ENCODE data around the gene NFKBIE. TPM values are rescaled to one million over a fixed set of nuclear protein-coding genes. Genes with fewer than 3 reads are reported as not detected.
A peak's percentile ranks its signal among the peaks of the same experiment; 100 is the strongest.

NFKBIE gene
- total and polyA plus RNA-seq, 2 of the 13 experiments (the other 11 are each of a cell fraction or from before 2014, with no cell fraction given) = 6.7 to 14.5 TPM

DNA sequence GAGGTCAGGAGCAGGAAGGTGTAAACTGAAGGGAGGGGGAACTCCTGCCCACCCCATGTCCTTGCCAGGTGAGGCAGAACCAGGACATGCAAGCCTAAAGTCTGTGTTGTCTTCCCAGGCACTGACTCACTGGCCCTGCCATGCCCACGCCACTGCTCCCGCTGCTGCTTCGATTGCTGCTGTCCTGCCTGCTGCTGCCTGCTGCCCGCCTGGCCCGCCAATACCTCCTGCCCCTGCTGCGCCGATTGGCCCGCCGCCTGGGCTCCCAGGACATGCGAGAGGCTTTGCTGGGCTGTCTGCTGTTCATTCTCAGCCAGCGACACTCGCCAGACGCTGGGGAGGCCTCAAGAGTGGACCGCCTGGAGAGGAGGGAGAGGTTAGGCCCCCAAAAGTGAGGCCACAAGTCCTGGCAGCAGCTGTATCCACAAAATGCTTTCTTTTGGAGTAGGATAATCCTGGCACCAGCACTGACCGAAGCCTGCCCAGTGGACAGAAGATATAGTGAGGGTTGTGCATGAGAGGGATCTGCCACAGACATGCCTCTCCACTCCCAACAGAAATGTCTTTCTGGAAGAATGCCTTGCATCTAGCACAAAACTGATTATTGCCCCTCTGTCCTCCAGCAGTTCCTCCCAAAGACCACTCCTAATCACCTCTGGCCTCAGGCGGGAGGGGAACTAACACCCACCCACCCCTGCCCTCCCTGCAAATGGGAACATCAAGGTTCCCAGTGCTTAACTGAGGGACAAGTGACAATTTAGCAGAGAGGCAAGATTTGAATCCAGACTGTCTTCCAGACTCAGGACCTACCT lies 47.8 kb downstream of the NFKBIE start (continued):
- TF ChIP-seq AGO2 (optimal IDR thresholded peaks at IDR 0.05; ENCODE audit: low read depth, low read length) (no peak), ZNF788 (CRISPR knock-in tag; IDR thresholded peaks at IDR 0.05; ENCODE audit: borderline replicate concordance) (peak; percentile 84), ZNF724P (CRISPR knock-in tag; IDR thresholded peaks at IDR 0.05; ENCODE audit: borderline replicate concordance) (no peak; the same call in 1 of the 2 replicates), ZNF263 (CRISPR knock-in tag; IDR thresholded peaks at IDR 0.05) (no peak), ZNF235 (CRISPR knock-in tag; IDR thresholded peaks at IDR 0.05; ENCODE audit: borderline replicate concordance) (no peak), KLF15 (CRISPR knock-in tag; IDR thresholded peaks at IDR 0.05; ENCODE audit: borderline replicate concordance) (no peak), RELA (CRISPR knock-in tag; IDR thresholded peaks at IDR 0.05) (no peak), ARHGAP35 (CRISPR knock-in tag; IDR thresholded peaks at IDR 0.05; ENCODE audit: borderline replicate concordance) (peak; percentile 51; the same call in 1 of the 2 replicates), ZNF614 (CRISPR knock-in tag; IDR thresholded peaks at IDR 0.05; ENCODE audit: borderline replicate concordance) (no peak), NFYC (CRISPR knock-in tag; IDR thresholded peaks at IDR 0.05) (peak; percentile 51; the same call in 1 of the 2 replicates), MTA3 (CRISPR knock-in tag; IDR thresholded peaks at IDR 0.05) (no peak), FOSL1 (CRISPR knock-in tag; IDR thresholded peaks at IDR 0.05; ENCODE audit: borderline replicate concordance) (no peak), CBX1 (IDR thresholded peaks at IDR 0.05; ENCODE audit: low read depth) (no peak), IKZF1 (IDR thresholded peaks at IDR 0.05) (no peak), SAP130 (CRISPR knock-in tag; IDR thresholded peaks at IDR 0.05; ENCODE audit: low read depth) (peak; percentile 35), TCF7 (IDR thresholded peaks at IDR 0.05; ENCODE audit: low read depth) (no peak), ZNF558 (CRISPR knock-in tag; IDR thresholded peaks at IDR 0.05; ENCODE audit: borderline replicate concordance) (no peak), ZSCAN31 (CRISPR knock-in tag; IDR thresholded peaks at IDR 0.05; ENCODE audit: low read depth) (no peak; the same call in 1 of the 2 replicates), DR1 (CRISPR knock-in tag; IDR thresholded peaks at IDR 0.05) (no peak), ZNF256 (CRISPR knock-in tag; conservative IDR thresholded peaks at IDR 0.05) (no peak)
- TF ChIP-seq, protein P1, sequence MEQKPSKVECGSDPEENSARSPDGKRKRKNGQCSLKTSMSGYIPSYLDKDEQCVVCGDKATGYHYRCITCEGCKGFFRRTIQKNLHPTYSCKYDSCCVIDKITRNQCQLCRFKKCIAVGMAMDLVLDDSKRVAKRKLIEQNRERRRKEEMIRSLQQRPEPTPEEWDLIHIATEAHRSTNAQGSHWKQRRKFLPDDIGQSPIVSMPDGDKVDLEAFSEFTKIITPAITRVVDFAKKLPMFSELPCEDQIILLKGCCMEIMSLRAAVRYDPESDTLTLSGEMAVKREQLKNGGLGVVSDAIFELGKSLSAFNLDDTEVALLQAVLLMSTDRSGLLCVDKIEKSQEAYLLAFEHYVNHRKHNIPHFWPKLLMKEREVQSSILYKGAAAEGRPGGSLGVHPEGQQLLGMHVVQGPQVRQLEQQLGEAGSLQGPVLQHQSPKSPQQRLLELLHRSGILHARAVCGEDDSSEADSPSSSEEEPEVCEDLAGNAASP (CRISPR knock-in tag; IDR thresholded peaks at IDR 0.05; ENCODE audit: borderline replicate concordance) = no peak
- TF ChIP-seq, protein P2, sequence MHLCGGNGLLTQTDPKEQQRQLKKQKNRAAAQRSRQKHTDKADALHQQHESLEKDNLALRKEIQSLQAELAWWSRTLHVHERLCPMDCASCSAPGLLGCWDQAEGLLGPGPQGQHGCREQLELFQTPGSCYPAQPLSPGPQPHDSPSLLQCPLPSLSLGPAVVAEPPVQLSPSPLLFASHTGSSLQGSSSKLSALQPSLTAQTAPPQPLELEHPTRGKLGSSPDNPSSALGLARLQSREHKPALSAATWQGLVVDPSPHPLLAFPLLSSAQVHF (CRISPR knock-in tag; IDR thresholded peaks at IDR 0.05) = no peak
- TF ChIP-seq, protein P3, sequence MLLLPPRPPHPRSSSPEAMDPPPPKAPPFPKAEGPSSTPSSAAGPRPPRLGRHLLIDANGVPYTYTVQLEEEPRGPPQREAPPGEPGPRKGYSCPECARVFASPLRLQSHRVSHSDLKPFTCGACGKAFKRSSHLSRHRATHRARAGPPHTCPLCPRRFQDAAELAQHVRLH (CRISPR knock-in tag; IDR thresholded peaks at IDR 0.05; ENCODE audit: borderline replicate concordance, low read depth) = no peak; the same call in 1 of the 2 replicates
- TF ChIP-seq, protein P4, sequence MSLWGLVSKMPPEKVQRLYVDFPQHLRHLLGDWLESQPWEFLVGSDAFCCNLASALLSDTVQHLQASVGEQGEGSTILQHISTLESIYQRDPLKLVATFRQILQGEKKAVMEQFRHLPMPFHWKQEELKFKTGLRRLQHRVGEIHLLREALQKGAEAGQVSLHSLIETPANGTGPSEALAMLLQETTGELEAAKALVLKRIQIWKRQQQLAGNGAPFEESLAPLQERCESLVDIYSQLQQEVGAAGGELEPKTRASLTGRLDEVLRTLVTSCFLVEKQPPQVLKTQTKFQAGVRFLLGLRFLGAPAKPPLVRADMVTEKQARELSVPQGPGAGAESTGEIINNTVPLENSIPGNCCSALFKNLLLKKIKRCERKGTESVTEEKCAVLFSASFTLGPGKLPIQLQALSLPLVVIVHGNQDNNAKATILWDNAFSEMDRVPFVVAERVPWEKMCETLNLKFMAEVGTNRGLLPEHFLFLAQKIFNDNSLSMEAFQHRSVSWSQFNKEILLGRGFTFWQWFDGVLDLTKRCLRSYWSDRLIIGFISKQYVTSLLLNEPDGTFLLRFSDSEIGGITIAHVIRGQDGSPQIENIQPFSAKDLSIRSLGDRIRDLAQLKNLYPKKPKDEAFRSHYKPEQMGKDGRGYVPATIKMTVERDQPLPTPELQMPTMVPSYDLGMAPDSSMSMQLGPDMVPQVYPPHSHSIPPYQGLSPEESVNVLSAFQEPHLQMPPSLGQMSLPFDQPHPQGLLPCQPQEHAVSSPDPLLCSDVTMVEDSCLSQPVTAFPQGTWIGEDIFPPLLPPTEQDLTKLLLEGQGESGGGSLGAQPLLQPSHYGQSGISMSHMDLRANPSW (CRISPR knock-in tag; IDR thresholded peaks at IDR 0.05; ENCODE audit: borderline replicate concordance) = no peak
- TF ChIP-seq, protein P5, sequence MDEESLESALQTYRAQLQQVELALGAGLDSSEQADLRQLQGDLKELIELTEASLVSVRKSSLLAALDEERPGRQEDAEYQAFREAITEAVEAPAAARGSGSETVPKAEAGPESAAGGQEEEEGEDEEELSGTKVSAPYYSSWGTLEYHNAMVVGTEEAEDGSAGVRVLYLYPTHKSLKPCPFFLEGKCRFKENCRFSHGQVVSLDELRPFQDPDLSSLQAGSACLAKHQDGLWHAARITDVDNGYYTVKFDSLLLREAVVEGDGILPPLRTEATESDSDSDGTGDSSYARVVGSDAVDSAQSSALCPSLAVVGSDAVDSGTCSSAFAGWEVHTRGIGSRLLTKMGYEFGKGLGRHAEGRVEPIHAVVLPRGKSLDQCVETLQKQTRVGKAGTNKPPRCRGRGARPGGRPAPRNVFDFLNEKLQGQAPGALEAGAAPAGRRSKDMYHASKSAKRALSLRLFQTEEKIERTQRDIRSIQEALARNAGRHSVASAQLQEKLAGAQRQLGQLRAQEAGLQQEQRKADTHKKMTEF (CRISPR knock-in tag; IDR thresholded peaks at IDR 0.05) = no peak

Measured in HepG2 (cell line).